ENCODE data around the gene ZSWIM9.

The ZSWIM9 gene

GRCh38 chr19:48169939-48170803, at the start of gene ZSWIM9, which contains the start of gene LIG1:
Gene ZSWIM9 (plus strand): TSS chr19:48170680. CDS start chr19:48171803, 1,123 bp downstream.
Gene LIG1 (minus strand): TSS chr19:48170344. CDS start chr19:48165566, 4,778 bp downstream.
- peak; percentile 79 for DNase-seq (ENCODE audit: low read depth)

- DNase-seq (ENCODE audit: low read depth) = no peak
Measured at GRCh38 chr19:48121066-48121465, 49.4 kb upstream of the ZSWIM9 start.

GRCh38 chr19:48121909-48122371, 48.5 kb upstream of the ZSWIM9 start:
- no peak for DNase-seq (ENCODE audit: low read depth)

- DNase-seq (ENCODE audit: low read depth) = no peak
Measured at GRCh38 chr19:48122421-48122820, 48.1 kb upstream of the ZSWIM9 start.

- DNase-seq (ENCODE audit: low read depth) = peak; percentile 68
Measured at GRCh38 chr19:48123907-48124651, 46.4 kb upstream of the ZSWIM9 start.

- no peak for DNase-seq (ENCODE audit: low read depth)
Measured at GRCh38 chr19:48127561-48127960, 42.9 kb upstream of the ZSWIM9 start.

- DNase-seq (ENCODE audit: low read depth) = no peak
Measured at GRCh38 chr19:48133094-48133493, 37.4 kb upstream of the ZSWIM9 start.

- no peak for DNase-seq (ENCODE audit: low read depth)
Measured at GRCh38 chr19:48135411-48135810, 35.1 kb upstream of the ZSWIM9 start.

GRCh38 chr19:48136547-48136946, 33.9 kb upstream of the ZSWIM9 start:
- DNase-seq (ENCODE audit: low read depth) = no peak

GRCh38 chr19:48137411-48137810, 33.1 kb upstream of the ZSWIM9 start:
- no peak for DNase-seq (ENCODE audit: low read depth)

- no peak for DNase-seq (ENCODE audit: low read depth)
Measured at GRCh38 chr19:48139053-48139452, 31.4 kb upstream of the ZSWIM9 start.

GRCh38 chr19:48147597-48148175, 22.8 kb upstream of the ZSWIM9 start:
- DNase-seq (ENCODE audit: low read depth) = no peak

GRCh38 chr19:48148576-48148975, 21.9 kb upstream of the ZSWIM9 start:
- DNase-seq (ENCODE audit: low read depth) = no peak

GRCh38 chr19:48149430-48149829, 21.1 kb upstream of the ZSWIM9 start:
- no peak for DNase-seq (ENCODE audit: low read depth)

- peak; percentile 29 for DNase-seq (ENCODE audit: low read depth)
Measured at GRCh38 chr19:48152551-48152950, 17.9 kb upstream of the ZSWIM9 start.

- DNase-seq (ENCODE audit: low read depth) = no peak
Measured at GRCh38 chr19:48154003-48154402, 16.5 kb upstream of the ZSWIM9 start.

GRCh38 chr19:48158210-48158790, 12.2 kb upstream of the ZSWIM9 start:
- DNase-seq (ENCODE audit: low read depth) = no peak

GRCh38 chr19:48168689-48169088, 1.8 kb upstream of the ZSWIM9 start:
- DNase-seq (ENCODE audit: low read depth) = no peak

GRCh38 chr19:48169578-48169938, 922 bp upstream of the ZSWIM9 start:
- DNase-seq (ENCODE audit: low read depth) = peak; percentile 9

- no peak for DNase-seq (ENCODE audit: low read depth)
Measured at GRCh38 chr19:48170817-48171347, 402 bp downstream of the ZSWIM9 start.

- no peak for DNase-seq (ENCODE audit: low read depth)
Measured at GRCh38 chr19:48171710-48172109, 1.2 kb downstream of the ZSWIM9 start.

- no peak for DNase-seq (ENCODE audit: low read depth)
Measured at GRCh38 chr19:48174445-48175030, 4.1 kb downstream of the ZSWIM9 start.

Data from HS-5 (cell line).